Fibroblast of lung (primary cell): ENCODE measurements around the gene ZBTB45.

ENCODE experiments used
- EZH2 ChIP-seq: IDR thresholded peaks from 2 replicates; pipeline ENCODE4 v1.5.1; 2012; ENCODE audit warnings: low read length, control low read depth, mild to moderate bottlenecking; ENCODE audit errors: missing control alignments
- TF ChIP-seq, protein P1 (sequence below), 2 donors: IDR thresholded peaks in 1 of 2; conservative IDR thresholded peaks in 1 of 2; 1 replicate in 1 of 2; 2 replicates in 1 of 2; pipeline ENCODE4 v1.5.1; 2011 to 2012; ENCODE audit warnings: low read length in 2 of 2, control low read depth in 1 of 2, inconsistent platforms in 1 of 2, low read depth in 1 of 2, mild to moderate bottlenecking in 1 of 2

DNA sequence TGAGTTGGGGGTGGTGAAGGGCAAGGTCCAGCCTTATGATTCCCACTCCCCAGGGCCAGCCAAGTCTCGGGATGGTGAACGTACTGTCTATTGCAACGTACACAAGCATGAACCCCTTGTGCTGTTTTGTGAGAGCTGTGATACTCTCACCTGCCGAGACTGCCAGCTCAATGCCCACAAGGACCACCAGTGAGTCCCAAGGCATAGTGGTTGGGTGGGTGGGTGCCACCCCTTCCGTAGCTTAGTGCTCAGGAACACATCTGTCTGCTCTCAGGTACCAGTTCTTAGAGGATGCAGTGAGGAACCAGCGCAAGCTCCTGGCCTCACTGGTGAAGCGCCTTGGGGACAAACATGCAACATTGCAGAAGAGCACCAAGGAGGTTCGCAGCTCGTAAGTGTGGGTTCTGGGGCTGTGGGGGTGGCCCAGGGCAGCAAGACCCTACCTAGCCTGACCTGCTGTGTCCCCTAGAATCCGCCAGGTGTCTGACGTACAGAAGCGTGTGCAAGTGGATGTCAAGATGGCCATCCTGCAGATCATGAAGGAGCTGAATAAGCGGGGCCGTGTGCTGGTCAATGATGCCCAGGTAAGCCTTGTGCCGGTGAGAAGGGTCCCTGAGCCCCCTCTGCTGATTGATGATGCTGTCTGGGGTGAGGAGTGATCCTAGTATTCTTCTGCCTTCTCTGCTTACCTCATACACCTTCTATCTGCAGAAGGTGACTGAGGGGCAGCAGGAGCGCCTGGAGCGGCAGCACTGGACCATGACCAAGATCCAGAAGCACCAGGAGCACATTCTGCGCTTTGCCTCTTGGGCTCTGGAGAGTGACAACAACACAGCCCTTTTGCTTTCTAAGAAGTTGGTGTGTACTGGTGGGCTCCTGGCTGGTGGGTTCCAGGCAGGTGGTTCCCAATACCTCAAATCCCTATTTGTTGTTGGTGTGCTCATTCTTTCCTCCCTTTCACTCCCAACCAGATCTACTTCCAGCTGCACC is 28.0 kb upstream of the ZBTB45 start:
- no peak for TF ChIP-seq EZH2
- TF ChIP-seq, protein P1, sequence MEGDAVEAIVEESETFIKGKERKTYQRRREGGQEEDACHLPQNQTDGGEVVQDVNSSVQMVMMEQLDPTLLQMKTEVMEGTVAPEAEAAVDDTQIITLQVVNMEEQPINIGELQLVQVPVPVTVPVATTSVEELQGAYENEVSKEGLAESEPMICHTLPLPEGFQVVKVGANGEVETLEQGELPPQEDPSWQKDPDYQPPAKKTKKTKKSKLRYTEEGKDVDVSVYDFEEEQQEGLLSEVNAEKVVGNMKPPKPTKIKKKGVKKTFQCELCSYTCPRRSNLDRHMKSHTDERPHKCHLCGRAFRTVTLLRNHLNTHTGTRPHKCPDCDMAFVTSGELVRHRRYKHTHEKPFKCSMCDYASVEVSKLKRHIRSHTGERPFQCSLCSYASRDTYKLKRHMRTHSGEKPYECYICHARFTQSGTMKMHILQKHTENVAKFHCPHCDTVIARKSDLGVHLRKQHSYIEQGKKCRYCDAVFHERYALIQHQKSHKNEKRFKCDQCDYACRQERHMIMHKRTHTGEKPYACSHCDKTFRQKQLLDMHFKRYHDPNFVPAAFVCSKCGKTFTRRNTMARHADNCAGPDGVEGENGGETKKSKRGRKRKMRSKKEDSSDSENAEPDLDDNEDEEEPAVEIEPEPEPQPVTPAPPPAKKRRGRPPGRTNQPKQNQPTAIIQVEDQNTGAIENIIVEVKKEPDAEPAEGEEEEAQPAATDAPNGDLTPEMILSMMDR (conservative IDR thresholded peaks at IDR 0.05 in 1 of 2, IDR thresholded peaks at IDR 0.05 in 1 of 2; ENCODE audit: low read depth in 1 of 2, low read length in 2 of 2), result no peak
